Neural crest cell (in vitro differentiated cells): ENCODE measurements around the gene IL1B. TPM values are rescaled to one million over a fixed set of nuclear protein-coding genes. Genes with fewer than 3 reads are reported as not detected.

Experiments
- DNase-seq: peaks from one replicate; pipeline ENCODE4 v3.0.0; 2021; ENCODE audit warnings: low read depth, mixed read lengths, low spot score
- H3K27ac Mint-ChIP-seq: one replicate; pipeline ENCODE4 v1.8.0; 2021; ENCODE audit warnings: mild to moderate bottlenecking, mixed read lengths; ENCODE audit not compliant: unreplicated experiment
- H3K27me3 Mint-ChIP-seq: 2 replicates; pipeline ENCODE4 v1.8.0; 2021; ENCODE audit warnings: low read depth, mild to moderate bottlenecking, mixed read lengths
- H3K36me3 Mint-ChIP-seq: 2 replicates; pipeline ENCODE4 v1.8.0; 2021; ENCODE audit warnings: low read depth, mild to moderate bottlenecking, mixed read lengths
- H3K4me1 Mint-ChIP-seq: 2 replicates; pipeline ENCODE4 v1.8.0; 2021; ENCODE audit warnings: mixed read lengths
- H3K4me3 Mint-ChIP-seq: one replicate; pipeline ENCODE4 v1.8.0; 2021; ENCODE audit warnings: mild to moderate bottlenecking, mixed read lengths
- H3K9me3 Mint-ChIP-seq: 2 replicates; pipeline ENCODE4 v1.8.0; 2021; ENCODE audit warnings: mixed read lengths
- total RNA-seq: library from RNA; stranded (reverse); gene quantifications from 2 replicates; pipeline ENCODE4 v1.2.1, GENCODE V29; 2021
- TF ChIP-seq, protein P1 (sequence below): fragments of 200-600 bp; sonication (generic); conservative IDR thresholded peaks from 2 replicates; pipeline ENCODE4 v1.5.0; 2021; ENCODE audit warnings: antibody characterized with exemption, mild to moderate bottlenecking

The IL1B gene
- total RNA-seq, 1 donor from 2014 or later = not detected

DNA sequence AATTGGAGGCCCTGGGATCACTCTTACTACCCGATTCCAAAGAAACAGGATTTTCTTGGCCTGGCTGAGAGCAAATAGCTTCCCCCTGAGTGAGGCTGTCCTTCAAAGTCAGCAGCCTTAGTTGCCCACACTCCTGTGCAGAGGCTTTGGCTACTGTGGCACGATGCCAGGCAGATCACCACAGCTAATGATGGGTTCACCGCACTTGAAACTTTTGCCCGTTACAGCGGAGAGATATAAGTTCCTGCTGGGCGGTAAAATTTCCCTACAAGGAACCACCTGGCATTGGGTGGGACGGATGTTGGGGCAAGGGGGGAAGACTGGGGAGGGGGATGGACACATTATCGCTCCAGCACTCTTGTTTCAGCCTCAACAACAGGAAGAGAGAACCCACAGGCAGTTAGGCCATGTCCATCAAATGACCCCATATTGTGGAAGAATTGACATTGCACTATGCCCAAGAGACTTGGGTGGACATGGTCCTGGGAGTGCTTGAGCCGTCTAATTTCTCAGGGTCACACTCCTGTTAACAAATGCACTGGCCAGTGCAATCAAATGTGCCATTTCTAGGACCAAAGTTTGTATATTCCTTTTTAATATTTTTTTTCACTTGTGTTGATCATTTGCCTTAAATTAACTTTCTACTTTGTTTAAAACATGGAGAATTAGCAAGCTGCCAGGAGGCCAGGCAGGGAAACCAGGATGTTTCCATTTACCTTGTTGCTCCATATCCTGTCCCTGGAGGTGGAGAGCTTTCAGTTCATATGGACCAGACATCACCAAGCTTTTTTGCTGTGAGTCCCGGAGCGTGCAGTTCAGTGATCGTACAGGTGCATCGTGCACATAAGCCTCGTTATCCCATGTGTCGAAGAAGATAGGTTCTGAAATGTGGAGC lies 4.4 kb downstream of the IL1B start:
- Mint-ChIP-seq H3K9me3 (no peaks in the 10 kb centered on the region), H3K36me3 (no peaks in the 10 kb centered on the region), H3K4me3 (no peak overlapping the region), H3K27ac (no peak overlapping the region), H3K4me1 (peaks cover 5% of the 10 kb centered on the region), H3K27me3 (peaks cover 6% of the 10 kb centered on the region)
- DNase-seq = no peak
- TF ChIP-seq, protein P1, sequence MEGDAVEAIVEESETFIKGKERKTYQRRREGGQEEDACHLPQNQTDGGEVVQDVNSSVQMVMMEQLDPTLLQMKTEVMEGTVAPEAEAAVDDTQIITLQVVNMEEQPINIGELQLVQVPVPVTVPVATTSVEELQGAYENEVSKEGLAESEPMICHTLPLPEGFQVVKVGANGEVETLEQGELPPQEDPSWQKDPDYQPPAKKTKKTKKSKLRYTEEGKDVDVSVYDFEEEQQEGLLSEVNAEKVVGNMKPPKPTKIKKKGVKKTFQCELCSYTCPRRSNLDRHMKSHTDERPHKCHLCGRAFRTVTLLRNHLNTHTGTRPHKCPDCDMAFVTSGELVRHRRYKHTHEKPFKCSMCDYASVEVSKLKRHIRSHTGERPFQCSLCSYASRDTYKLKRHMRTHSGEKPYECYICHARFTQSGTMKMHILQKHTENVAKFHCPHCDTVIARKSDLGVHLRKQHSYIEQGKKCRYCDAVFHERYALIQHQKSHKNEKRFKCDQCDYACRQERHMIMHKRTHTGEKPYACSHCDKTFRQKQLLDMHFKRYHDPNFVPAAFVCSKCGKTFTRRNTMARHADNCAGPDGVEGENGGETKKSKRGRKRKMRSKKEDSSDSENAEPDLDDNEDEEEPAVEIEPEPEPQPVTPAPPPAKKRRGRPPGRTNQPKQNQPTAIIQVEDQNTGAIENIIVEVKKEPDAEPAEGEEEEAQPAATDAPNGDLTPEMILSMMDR = no peak

DNA sequence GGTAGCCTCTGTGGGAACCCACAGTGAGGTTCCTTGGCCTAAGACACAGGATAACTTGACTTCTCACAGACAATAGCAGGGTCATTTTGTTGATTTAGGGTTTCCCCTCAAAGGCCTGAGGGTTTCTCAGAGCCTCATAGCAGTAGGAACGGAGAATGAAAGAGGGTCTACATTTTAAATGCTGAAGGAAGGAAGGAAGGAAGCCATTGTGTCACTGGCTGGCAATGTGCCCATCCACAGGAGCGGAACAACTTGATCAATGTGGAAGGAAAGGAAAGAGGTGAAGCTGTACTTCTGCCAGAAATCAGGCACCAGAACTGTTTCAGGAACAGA lies 5.1 kb downstream of the IL1B start:
- TF ChIP-seq, protein P1 = no peak
- no peaks in the 10 kb centered on the region for H3K36me3 Mint-ChIP-seq
- no peak for DNase-seq
- H3K27me3 Mint-ChIP-seq = peaks cover 3% of the 10 kb centered on the region
- peaks cover 5% of the 10 kb centered on the region for H3K4me1 Mint-ChIP-seq
- no peaks in the 10 kb centered on the region for H3K9me3 Mint-ChIP-seq
- H3K27ac Mint-ChIP-seq = no peak overlapping the region
- no peak overlapping the region for H3K4me3 Mint-ChIP-seq

DNA sequence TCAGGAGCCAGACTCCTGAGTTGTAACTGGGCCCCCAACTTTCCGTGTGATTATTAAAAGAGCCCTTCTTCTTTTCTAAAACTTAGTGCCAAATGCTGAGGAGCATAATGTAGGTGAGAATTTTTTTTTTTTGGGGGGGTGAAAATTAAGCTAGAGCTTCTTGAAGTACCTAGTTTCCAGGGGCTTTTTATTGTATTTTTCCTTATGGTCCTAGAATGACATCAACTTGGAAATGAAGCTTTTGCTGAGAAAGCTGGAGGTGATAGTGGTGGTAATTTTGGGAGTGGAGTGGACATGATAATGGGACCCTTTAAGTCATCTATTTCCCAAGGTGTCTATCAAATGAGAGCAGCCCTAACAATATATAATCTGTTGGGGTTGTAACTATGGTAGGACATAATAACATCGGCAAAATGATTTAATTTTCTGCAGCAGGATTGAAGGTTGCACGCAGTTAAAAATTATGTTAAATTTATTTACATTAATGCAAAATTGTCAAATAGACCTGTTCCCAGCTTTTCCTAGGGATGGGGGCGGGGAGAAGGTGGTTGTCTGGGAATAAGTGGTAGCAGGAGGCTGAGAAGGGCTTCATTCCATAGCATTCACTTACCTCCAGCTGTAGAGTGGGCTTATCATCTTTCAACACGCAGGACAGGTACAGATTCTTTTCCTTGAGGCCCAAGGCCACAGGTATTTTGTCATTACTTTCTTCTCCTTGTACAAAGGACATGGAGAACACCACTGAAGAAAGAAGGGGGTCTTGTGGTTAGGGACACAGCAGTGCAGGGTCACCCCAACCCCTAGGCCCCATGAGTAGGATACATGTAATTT lies 5.7 kb downstream of the IL1B start:
- TF ChIP-seq, protein P1 = no peak
- H3K4me3 Mint-ChIP-seq = no peak overlapping the region
- H3K27me3 Mint-ChIP-seq = no peaks in the 10 kb centered on the region
- no peak overlapping the region for H3K27ac Mint-ChIP-seq
- DNase-seq = no peak
- no peaks in the 10 kb centered on the region for H3K9me3 Mint-ChIP-seq
- peaks cover 5% of the 10 kb centered on the region for H3K4me1 Mint-ChIP-seq
- H3K36me3 Mint-ChIP-seq = no peaks in the 10 kb centered on the region

DNA sequence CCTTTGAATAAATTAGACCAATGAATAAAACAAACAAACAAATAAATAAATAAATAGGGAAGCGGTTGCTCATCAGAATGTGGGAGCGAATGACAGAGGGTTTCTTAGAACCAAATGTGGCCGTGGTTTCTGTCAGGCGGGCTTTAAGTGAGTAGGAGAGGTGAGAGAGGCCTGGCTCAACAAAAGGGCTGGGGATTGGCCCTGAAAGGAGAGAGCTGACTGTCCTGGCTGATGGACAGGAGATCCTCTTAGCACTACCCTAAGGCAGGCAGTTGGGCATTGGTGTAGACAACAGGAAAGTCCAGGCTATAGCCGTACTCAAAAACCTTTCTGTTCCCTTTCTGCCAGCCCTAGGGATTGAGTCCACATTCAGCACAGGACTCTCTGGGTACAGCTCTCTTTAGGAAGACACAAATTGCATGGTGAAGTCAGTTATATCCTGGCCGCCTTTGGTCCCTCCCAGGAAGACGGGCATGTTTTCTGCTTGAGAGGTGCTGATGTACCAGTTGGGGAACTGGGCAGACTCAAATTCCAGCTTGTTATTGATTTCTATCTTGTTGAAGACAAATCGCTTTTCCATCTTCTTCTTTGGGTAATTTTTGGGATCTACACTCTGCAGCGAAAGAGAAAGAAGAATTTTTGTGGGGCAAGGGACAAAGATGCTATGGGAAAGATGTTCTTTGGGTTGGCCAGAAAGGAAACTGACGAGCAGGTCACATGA lies 6.5 kb downstream of the IL1B start:
- Mint-ChIP-seq H3K4me3 (no peak overlapping the region), H3K9me3 (no peaks in the 10 kb centered on the region), H3K27me3 (no peaks in the 10 kb centered on the region), H3K36me3 (no peaks in the 10 kb centered on the region), H3K27ac (no peak overlapping the region), H3K4me1 (peaks cover 5% of the 10 kb centered on the region)
- TF ChIP-seq, protein P1 = no peak
- DNase-seq = no peak

DNA sequence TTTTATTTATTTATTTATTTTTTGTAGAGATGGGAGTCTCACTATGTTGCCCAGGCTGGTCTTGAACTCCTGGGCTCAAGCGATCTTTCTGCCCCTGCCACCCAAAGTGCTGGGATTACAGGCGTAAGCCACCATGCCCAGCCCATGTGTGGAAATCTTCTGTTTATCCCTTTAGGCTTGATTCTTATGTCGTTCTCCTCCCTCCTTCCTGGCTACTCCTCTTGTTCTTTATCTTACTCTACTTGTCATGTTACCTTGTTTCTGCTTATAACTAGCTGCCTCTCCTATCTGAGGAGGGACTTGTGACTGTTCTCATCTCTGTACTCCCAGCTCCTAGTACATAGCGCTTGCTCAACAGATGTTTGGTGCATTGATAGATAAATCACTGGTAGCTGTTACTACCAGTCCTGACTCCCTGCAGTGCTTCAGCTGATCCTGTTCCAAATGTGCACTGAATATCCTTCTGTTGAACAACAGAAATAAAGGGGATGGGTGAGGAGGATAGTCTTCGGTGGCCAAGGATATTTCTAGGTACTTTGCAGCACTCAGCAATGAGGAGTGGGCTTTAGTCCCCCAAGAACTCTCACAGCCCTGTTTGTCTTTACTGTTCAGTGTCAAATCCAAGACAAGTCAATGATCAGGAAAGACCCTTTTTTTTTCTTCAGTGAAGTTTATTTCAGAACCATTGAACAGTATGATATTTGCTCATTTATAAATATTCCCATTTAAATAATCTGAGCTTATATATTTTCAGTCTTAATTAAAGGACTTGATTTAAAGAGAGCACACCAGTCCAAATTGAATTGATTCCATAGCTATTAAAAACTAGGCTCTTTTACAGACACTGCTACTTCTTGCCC lies 7.2 kb downstream of the IL1B start:
- Mint-ChIP-seq H3K27me3 (no peaks in the 10 kb centered on the region), H3K4me1 (peaks cover 4% of the 10 kb centered on the region), H3K36me3 (no peaks in the 10 kb centered on the region), H3K4me3 (no peak overlapping the region), H3K9me3 (no peaks in the 10 kb centered on the region), H3K27ac (no peak overlapping the region)
- TF ChIP-seq, protein P1 = no peak
- DNase-seq = no peak
